Measurements from ENCODE around the gene IPCEF1. TPM values are rescaled to one million over a fixed set of nuclear protein-coding genes. Genes with fewer than 3 reads are reported as not detected.

IPCEF1 gene
- total and polyA plus RNA-seq, 2 of the 8 experiments (the other 6 are each of a cell fraction or from before 2014, with no cell fraction given) = 0.41 to 0.78 TPM

DNA sequence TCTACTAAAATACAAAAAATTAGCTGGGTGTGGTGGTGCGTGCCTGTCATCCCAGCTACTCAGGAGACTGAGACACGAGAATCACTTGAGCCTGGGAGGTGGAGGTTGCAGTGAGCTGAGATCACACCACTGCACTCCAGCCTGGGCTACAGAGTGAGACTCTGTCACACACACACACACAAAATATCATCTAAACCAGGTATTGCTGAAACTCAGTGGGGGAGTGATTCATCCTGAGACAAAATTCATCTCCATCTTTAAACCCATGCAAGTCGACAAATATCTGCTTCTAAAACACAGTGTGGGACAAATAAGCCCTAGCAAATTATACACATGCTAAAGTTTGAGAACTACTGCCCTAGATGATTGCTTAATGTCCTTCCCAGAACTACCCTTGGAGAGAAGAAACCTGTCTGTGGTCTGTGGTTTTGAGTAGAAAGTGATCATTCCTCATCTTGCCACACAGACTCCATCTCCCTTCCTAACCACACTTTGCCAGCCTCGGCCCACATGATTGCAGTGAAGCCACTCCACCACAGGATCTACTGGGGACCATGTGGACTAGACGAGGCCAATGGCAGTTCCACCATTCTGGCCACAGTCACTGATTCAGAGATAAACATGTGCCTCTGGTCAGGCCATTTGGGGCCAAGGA lies 187.3 kb downstream of the IPCEF1 start:
- H4K91ac ChIP-seq (replicated peaks; ENCODE audit: insufficient read length, low read length) = no peak overlapping the region
- H2BK20ac ChIP-seq (ENCODE audit: low read length) = no peak overlapping the region
- no peaks in the 10 kb centered on the region for H3K79me1 ChIP-seq (ENCODE audit: low read depth, low read length)
- H4K5ac ChIP-seq (ENCODE audit: insufficient read length, low read depth, low read length) = no peak overlapping the region
- no peaks in the 10 kb centered on the region for H3K36me3 ChIP-seq (ENCODE audit: control insufficient read depth in 2 of 4, insufficient read depth in 4 of 4, low read length in 3 of 4)
- POLR2A ChIA-PET (ENCODE audit: partially characterized antibody) = no interaction called here
- H3K18ac ChIP-seq (ENCODE audit: extremely low read depth, low read length) = no peak overlapping the region
- H3K4me1 ChIP-seq (replicated peaks in 1 of 4; ENCODE audit: control insufficient read depth in 3 of 4, insufficient read depth in 4 of 4, low read length in 3 of 4) = no peaks in the 10 kb centered on the region
- no peak overlapping the region for H3K23ac ChIP-seq (ENCODE audit: insufficient read length)
- CTCF ChIA-PET (ENCODE audit: partially characterized antibody) = interaction anchor here (1.4 to 1.6 kb wide), 2 partner anchors 11 to 109 kb away, joined by 3 read pairs; no protein-coding TSS in a partner anchor
- WGBS, 2 experiments (ENCODE audit: extremely low coverage in 1 of 2, insufficient coverage in 1 of 2, insufficient read length in 1 of 2, insufficient replicate concordance in 2 of 2, low coverage in 1 of 2, low lambda C conversion rate in 2 of 2, missing lambda C conversion rate in 1 of 2) = 90% methylated on average over 5 of the region's 5 CpGs; no CpG with 5 or more reads in 1 of the 2 experiments
- H3K9me3 ChIP-seq (ENCODE audit: insufficient read depth in 2 of 2, low read depth in 1 of 2, low read length in 1 of 2) = peaks cover 5 to 6% of the 10 kb centered on the region in 2 experiments; a peak in 3 of 4 replicates
- H3K79me2 ChIP-seq (ENCODE audit: control insufficient read depth in 1 of 2, insufficient read depth in 2 of 2, low read length in 2 of 2) = no peaks in the 10 kb centered on the region
- H3K27ac ChIP-seq (ENCODE audit: low read depth, low read length) = no peak overlapping the region
- no peaks in the 10 kb centered on the region for H4K20me1 ChIP-seq (replicated peaks in 1 of 2; ENCODE audit: control insufficient read depth in 1 of 2, insufficient read depth in 2 of 2, low read length in 2 of 2)
- H2BK15ac ChIP-seq (ENCODE audit: low read length) = no peak overlapping the region
- TF ChIP-seq TAF7 (optimal IDR thresholded peaks at IDR 0.05; ENCODE audit: borderline replicate concordance, low read depth, low read length) = no peak
- no peak for TF ChIP-seq POU5F1 (IDR thresholded peaks at IDR 0.05; ENCODE audit: low read depth, low read length)
- H3K9ac ChIP-seq (replicated peaks in 1 of 4; ENCODE audit: extremely low read depth in 1 of 4, low read depth in 3 of 4, low read length in 3 of 4) = no peak overlapping the region
- no peak overlapping the region for H4K8ac ChIP-seq (ENCODE audit: extremely low read depth, insufficient read depth, low read length)
- FAIRE-seq (no peak), DNase-seq (ENCODE audit: low read depth in 1 of 2, low spot score in 2 of 2) (no peak)
- no peak overlapping the region for H2BK5ac ChIP-seq (ENCODE audit: low read depth, low read length)
- no peak overlapping the region for H3K56ac ChIP-seq (replicated peaks; ENCODE audit: insufficient read length, low read depth, low read length)
- H3K4ac ChIP-seq (replicated peaks; ENCODE audit: insufficient read length, low read depth, low read length) = no peak overlapping the region
- no peak overlapping the region for H3K14ac ChIP-seq (ENCODE audit: insufficient read length)
- no peak overlapping the region for H3K4me2 ChIP-seq (ENCODE audit: insufficient read depth in 1 of 2, low read depth in 2 of 2, low read length in 2 of 2)
- no peaks in the 10 kb centered on the region for H3K23me2 ChIP-seq (ENCODE audit: low read depth, low read length)
- no peak overlapping the region for H2AK5ac ChIP-seq (ENCODE audit: low read depth, low read length)
- no peak overlapping the region for H2AFZ ChIP-seq (ENCODE audit: low read length)
- H3K4me3 ChIP-seq (ENCODE audit: extremely low read depth in 1 of 4, insufficient read depth in 2 of 4, low read depth in 3 of 4, low read length in 4 of 4) = no peak overlapping the region
- H3K27me3 ChIP-seq (replicated peaks in 1 of 4; ENCODE audit: control insufficient read depth in 3 of 4, extremely low read depth in 1 of 4, insufficient read depth in 3 of 4, low read length in 3 of 4) = peaks cover 0 to 1% (median 0%) of the 10 kb centered on the region in 4 experiments; a peak in 1 of 7 replicates
- H2BK120ac ChIP-seq (replicated peaks; ENCODE audit: low read depth, low read length) = no peak overlapping the region
- H2BK12ac ChIP-seq (ENCODE audit: low read depth, low read length) = no peak overlapping the region
